Activated CD8-positive, alpha-beta memory T cell treated with anti-CD3 and anti-CD28 coated beads for 48 hours (primary cell): Measurements from ENCODE around the gene OR2J2.
"Not testable (repeated sequence)": the region's sequence is repeated elsewhere in the genome, so short reads cannot be mapped to it uniquely, and the experiment has no call there.

Experiments
- DNase-seq, 3 experiments: peaks; one replicate each; pipeline ENCODE4 v3.0.0-alpha.2; 2020; ENCODE audit warnings: low read depth in 2 of 3, low spot score in 2 of 3

OR2J2 gene

DNA sequence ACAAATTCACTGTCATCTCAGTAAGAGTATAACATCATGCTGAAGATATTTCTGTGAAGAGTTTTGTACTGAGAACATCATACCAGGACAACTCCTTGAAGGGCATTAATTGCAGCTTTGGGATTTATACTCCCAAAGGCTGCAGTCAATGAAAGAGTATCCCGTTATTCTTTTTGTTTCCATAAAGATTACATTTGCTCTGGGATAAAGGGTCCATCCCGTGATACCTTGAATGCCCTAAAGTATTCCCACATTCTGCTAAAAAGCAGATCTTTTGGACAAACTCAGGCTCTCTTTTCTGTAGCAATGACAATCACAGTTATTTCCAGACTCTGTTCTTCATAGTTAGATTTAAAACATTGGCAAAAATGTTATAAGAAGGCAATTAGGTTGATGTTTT is at the start of gene OR2J2:
OR2J2 (plus strand) TSS at position 301 of the 400 bp plus-strand sequence. CDS start 2,729 bp downstream, outside the sequence.
- DNase-seq, result not testable (repeated sequence)

DNA sequence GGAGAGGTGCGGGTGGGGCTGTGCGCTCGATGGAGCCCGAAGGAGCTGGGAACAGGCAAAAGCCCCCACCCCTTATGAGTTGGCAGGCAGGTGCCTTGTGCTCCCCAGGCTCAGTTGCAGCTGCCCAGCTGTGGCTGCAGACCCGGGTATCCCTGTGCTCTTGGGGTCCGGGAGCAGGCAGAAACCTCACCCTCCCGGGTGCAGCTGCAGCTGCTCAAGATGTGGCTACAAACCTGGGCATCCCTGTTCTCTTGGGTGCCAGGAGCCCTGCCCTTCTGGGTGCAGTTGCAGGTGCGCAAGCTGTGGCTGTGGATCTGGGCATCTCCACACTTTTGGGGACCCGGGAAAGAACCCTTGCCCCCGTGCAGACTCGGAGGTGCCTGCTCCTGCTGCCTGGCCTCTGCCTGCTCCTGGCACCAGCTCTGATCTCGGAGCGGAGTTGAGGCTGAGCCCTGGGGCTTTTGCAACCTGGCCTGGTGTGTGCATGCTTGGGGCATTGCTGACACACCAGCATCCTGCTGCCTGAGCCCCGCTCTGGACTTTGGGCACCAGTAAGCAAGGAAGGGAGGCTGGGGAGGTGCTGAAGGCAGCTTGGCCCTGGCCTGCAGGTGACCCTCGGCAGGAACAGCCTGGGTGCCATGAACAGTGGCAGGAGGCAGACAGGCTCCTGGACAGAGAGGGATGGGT is 41.2 kb upstream of the OR2J2 start:
- DNase-seq, result no peak

DNA sequence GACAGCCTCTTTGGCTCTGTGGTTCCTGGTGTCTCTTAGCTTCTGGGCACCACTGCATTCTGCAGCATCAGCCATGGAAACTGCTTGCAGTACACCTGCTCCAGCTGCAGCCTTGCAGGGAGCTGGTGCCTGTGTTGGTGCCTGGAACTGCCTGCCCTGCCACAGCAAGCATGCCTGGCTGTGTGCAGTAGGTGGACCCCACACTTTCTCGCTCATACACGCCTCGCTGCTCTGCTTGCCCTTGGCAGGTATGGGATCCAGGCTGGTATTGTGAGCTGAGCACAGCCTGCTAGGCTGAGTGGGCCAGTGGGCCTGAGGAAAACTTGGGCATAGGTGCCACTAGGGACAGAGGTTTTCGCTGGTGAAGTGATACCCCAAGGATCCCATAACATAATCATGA is 40.1 kb upstream of the OR2J2 start:
- DNase-seq, result no peak

DNA sequence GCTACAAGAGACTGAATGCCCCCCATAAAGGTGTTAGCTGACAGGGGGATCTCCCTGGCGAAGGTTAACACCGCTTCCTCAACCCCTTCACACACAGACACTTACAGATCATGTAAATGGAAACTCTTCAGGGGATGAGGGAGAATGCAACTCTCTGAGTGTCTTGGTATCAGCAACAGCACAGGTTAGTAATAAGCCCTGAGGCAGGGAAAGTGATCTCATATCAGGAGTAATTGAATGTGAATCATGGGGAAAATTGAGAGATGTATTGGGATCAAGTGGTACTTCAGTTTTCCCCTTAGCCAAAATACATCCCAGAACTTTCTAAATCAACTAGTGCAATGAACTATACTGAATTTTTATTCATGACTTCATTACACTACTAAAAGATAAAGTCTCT is 39.0 kb upstream of the OR2J2 start:
- no peak for DNase-seq

DNA sequence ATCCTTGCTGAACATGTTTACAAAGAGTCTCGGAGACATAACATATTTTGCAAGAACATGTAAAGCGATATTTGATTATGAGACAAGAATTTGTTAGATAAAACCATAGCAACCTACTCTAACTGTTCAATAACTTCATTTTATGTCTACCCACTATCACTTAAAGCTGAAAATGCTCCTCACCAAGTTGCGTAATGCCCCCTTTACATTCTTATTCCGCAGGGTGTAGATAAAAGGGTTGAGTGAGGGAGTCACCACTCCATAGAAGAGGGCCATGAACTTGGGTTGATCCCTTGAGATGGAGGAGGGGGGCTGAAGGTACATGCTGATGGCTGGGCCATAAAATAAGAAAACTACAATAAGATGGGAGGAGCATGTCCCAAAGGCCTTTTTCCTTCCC is 33.0 kb upstream of the OR2J2 start:
- DNase-seq, result no peak

DNA sequence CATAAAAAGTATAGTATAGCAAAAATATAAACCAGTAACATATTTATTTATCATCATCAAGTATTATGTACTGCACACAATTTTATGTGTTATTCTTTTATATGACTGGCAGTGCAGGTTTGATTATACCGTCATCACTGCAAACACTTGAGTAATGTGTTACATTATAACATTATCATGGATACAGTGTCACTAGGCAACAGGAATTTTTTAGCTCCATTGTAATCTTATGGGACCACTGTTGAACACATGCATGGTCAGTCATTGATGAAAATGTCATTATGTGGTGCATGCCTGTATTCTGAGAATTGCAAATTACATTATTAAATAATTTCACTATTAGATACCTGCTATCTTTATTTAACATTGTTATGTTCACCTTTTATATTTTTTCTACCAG is 29.1 kb upstream of the OR2J2 start:
- no peak for DNase-seq

DNA sequence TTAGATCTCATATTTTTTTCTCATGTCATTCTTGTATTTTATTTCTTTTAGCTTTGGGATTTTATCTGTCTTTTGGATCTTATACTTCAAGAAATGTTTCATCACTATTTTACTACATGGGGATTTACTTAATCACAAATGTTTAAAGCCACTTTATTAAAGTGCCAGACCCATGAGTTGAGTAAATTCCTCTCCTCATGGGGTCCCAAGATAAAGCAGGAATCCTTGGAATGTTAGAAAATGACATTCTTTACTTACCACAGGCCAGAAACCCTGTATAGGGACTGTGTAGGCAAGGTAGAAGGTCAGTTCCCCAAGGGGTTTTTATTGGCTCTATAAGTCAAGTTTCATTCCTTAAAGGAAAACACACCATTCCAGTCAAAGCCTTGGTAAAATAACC is 28.4 kb upstream of the OR2J2 start:
- DNase-seq, result no peak

GRCh38 chr6:29146179-29146578 is 24.5 kb upstream of the OR2J2 start:
- no peak for DNase-seq

DNA sequence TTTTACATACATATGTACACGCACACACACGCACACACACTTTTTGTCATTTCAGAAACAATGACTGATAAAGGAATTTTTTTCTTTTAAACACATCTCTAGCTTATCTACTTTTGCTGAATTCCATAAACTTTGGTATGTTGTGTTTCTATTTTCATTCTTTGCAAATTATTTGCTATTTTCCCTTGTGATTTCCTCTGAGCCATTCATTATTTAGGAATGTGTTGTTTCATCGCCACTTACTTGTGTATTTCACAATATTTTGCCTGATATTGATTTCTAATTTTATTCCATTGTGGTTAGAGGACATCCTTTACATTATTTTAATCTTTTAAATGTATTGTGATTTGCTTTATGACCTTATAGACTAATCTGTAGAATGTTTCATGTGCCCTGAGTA is 23.6 kb upstream of the OR2J2 start:
- DNase-seq, result no peak

- DNase-seq, result not testable (repeated sequence)
Measured at GRCh38 chr6:29149444-29149843, 21.3 kb upstream of the OR2J2 start.

- DNase-seq, result no peak
Measured at GRCh38 chr6:29153083-29153482, 17.6 kb upstream of the OR2J2 start.

DNA sequence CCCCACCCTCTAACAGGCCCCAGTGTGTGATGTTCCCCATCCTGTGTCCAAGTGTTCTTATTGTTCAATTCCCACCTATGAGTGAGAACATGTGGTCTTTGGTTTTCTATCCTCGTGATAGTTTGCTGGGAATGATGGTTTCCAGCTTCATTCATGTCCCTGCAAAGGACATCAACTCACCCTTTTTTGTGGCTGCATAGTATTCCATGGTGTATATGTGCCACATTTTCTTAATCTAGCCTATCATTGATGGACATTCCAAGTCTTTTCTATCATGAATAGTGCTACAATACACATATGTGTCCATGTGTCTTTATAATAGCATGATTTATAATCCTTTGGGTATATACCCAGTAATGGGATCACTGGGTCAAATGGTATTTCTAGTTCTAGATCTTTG is 15.5 kb upstream of the OR2J2 start:
- DNase-seq, result not testable (repeated sequence)

DNA sequence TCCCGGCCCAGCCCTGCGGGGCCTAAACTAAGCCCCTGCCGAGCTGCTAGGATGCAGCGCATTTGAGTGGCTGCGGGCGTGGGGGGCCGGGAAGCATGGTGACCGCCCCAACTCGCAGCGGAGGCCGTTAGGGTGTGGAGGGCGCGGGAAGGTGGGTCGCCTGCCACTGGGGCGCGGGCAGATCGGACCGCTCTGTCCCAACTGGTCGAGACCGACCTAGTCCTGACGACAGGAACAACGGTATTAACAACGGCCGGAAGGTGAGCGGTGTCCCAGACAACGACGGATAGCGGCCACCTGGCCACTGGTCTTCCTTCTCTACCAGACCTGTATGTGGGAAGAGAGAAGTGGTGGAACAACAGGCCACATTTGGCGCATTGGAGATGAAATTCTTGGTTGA is 10.8 kb upstream of the OR2J2 start:
- not testable (repeated sequence) for DNase-seq

GRCh38 chr6:29165571-29165970 is 5.1 kb upstream of the OR2J2 start:
- DNase-seq, result not testable (repeated sequence)

DNA sequence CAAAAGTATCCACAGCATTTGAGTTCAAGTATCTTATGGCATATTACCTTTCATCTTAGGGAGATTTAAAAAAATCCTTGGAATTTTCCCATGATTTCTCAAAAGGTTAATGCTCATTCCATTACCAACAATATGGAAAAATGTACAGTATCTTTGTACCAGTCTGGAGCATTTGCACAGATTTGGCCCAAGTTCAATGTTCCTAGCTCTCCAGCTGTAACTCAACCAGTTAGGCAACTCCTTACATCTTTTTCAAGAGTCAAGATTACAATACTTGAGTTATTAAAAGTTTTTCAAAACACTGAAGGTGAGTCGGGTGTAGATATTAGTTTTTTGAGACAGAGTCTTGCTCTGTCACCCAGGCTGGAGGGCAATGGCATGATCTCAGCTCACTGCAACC is 1.0 kb downstream of the OR2J2 start:
- DNase-seq, result no peak

DNA sequence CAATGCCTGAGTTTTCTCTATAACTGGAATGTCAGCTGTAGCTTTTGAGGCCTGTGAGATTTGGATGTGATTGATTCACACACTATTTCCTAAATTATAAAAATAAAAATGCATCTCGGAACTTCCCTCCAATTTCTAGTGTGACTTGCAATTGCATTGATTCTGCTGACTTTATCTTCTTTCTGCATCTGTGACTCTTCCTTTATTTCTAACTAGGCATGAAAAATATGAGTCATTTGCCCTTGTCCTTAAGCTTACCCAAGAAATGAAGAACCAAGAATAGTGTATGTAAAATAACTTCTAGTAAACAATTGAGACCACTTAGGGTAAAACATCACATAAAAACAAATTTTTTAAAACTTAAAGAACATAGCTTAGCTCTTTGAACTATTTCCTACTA is 12.9 kb downstream of the OR2J2 start:
- DNase-seq, result no peak

GRCh38 chr6:29188659-29189058 is 18.0 kb downstream of the OR2J2 start:
- not testable (repeated sequence) for DNase-seq

DNA sequence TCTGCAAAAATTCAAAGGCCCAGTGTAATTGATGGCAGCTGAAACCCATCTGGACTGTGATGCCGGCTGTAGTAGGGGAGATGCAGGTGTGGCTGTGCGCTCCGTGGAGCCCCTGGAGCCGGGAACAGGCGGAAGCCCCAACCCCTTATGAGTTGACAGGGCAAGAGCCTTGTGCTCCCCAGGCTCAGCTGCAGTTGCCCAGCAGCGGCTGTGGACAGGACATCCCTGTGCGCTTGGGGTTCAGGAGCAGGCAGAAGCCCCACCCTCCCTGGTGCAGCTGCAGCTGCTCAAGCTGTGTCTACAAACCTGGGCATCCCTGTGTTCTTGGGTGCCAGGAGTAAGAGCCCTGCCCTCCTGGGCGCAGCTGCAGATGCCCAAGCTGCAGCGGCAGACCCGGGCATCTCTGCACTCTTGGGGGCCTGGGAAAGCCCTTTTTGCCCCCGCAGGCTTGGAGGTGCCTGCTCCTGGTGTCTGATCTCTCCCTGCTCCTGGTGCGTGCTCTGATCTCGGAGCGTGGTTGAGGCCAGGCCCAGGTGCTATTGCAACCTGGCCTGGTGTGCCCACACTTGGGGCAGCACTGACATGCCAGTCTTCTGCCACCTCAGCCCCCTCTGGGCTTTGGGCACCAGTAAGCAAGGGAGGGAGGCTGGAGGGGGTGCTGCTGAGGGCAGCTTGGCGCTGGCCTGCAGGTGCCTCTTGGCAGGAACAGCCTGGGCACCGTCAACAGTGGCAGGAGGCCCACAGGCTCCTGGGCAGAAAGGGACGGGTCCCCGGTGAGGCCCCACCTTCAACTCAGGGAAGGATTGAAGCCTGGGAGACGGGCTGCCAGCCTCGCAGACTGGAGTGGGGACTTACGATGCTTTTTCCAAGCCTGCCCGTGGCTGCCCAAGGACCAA is 30.3 kb downstream of the OR2J2 start:
- DNase-seq, result no peak

DNA sequence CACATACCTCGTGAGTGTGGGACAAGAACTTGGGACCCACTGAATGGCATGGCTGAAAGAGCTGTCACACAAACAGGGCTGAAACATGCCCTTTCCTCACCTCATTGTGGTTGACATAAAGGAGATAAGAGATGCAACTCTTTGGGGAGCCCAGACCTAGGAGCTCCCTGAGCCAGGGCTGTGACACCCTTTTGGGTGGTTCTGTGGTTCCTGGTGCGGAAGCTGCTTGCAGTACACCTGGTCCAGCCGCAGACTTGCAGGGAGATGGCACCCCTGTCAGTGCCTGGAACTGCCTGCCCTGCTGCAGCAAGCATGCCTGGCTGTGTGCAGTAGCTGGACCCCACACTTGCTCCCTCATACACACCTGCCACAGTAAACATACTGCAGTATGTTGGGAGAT is 31.3 kb downstream of the OR2J2 start:
- no peak for DNase-seq

- DNase-seq, result no peak
Measured at GRCh38 chr6:29211488-29211887, 40.8 kb downstream of the OR2J2 start.

DNA sequence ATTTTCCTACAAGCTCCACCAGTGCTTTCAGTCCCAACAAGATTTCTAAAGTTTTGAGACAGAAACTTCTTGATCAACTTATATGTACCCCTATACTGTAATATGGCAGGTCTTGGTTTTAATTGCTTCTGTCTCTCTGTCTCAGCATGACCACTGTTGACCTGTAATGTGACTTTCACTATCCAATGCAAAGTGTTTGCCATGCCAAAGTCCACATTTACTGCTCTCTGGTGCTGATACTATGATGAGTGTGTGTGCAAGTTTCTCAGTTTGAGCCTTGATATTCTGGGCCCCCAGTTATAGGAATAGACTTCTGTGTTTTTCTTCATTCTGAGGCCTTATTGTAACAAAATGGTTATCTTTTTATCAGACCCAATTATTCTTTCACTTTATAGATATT is 45.8 kb downstream of the OR2J2 start:
- no peak for DNase-seq

- DNase-seq, result not testable (repeated sequence)
Measured at GRCh38 chr6:29217242-29217641, 46.5 kb downstream of the OR2J2 start.
